MM.1S (cell line): Measurements from ENCODE around the gene PRR18.

ENCODE experiments used
- EZH2 ChIP-seq: fragments of 300-600 bp; sonication (generic); optimal IDR thresholded peaks from 2 replicates; pipeline ENCODE3; 2017; ENCODE audit warnings: low read depth, mild to moderate bottlenecking, antibody characterized with exemption, low read length, mixed read lengths
- EZH2phosphoT487 ChIP-seq: fragments of 300-600 bp; sonication (generic); IDR thresholded peaks from 2 replicates; pipeline ENCODE4 v1.6.1; 2018; ENCODE audit warnings: antibody characterized with exemption, low read length
- TF ChIP-seq, protein P1 (sequence below): fragments of 300-600 bp; sonication (generic); IDR thresholded peaks from 2 replicates; pipeline ENCODE4 v1.5.1; 2016; ENCODE audit warnings: antibody characterized with exemption, low read length, mixed read lengths

DNA sequence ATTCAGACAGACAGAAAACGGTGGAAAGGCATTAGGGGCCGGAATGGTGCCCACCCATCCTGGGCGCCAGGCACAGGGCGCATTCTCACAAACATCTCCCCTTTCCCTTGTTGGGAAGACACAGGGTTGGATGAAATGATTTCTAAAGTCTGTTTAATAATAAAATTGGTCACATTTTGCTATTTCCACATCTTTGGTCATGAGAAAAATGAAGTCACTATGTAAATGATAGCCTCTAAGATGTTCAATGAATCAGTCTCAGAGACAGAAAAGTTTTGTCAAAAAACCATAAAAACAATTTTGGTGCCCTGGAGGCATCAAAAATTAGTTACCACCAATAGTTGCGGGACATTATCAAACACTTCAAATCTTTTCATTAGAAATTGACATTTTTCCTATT, 40.7 kb downstream of the PRR18 start:
- TF ChIP-seq, protein P1, sequence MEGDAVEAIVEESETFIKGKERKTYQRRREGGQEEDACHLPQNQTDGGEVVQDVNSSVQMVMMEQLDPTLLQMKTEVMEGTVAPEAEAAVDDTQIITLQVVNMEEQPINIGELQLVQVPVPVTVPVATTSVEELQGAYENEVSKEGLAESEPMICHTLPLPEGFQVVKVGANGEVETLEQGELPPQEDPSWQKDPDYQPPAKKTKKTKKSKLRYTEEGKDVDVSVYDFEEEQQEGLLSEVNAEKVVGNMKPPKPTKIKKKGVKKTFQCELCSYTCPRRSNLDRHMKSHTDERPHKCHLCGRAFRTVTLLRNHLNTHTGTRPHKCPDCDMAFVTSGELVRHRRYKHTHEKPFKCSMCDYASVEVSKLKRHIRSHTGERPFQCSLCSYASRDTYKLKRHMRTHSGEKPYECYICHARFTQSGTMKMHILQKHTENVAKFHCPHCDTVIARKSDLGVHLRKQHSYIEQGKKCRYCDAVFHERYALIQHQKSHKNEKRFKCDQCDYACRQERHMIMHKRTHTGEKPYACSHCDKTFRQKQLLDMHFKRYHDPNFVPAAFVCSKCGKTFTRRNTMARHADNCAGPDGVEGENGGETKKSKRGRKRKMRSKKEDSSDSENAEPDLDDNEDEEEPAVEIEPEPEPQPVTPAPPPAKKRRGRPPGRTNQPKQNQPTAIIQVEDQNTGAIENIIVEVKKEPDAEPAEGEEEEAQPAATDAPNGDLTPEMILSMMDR = no peak
- TF ChIP-seq EZH2 (no peak), EZH2phosphoT487 (no peak)
